B cell (primary cell): ENCODE results near the gene WDR46.

Source experiments
- EZH2 ChIP-seq: IDR thresholded peaks from 2 replicates; pipeline ENCODE4 v1.6.1; 2012; ENCODE audit warnings: borderline replicate concordance, low read depth, mild to moderate bottlenecking, moderate library complexity, low read length; ENCODE audit not compliant: insufficient read depth, poor library complexity, severe bottlenecking
- TF ChIP-seq, protein P1 (sequence below): fragments of 200-600 bp; IDR thresholded peaks from one replicate; pipeline ENCODE4 v1.8.0; 2022; ENCODE audit warnings: antibody characterized with exemption, mild to moderate bottlenecking

DNA sequence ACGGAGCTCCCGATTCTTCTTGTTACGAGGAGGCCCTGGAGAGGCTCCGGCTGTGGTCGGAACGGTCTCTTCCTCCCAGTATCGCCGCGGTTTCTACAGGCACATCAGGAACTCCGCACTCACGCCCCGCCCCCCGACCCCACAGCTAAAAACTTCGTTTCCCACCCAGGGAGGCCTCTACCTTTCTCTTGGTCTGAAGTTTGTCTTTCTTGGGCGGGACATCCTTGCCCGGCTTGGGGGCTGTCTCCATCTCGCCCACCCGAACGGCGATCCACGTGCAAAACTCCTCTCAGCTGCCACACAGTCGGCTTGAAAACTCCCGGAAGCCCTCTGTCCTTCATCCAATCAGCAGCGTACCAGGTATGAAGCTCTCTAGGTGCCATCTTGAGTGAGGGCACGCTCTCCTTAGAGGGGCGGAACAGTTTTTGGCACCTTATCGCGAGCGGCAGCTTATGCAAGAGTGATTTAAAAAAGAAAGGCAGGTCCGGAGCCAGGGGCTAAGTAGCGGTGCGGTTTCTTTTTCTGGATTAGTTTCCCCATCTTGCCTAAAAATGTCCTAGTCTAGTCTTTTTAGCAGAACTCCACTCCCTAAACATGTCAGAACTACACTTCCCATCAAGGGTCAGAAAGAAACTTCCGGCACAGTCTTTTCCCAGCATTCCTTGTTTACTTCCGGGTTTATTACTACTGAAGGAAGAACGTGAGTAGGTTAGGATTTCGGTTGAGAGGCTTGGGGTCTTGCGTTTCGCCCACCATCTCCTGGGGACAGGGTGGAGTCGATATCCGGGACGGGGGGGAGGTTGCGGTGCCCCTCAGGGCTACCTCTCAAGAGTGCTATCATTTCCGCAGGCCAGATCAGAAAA lies at the start of gene WDR46, which contains the start of gene PFDN6:
- TF ChIP-seq, protein P1, sequence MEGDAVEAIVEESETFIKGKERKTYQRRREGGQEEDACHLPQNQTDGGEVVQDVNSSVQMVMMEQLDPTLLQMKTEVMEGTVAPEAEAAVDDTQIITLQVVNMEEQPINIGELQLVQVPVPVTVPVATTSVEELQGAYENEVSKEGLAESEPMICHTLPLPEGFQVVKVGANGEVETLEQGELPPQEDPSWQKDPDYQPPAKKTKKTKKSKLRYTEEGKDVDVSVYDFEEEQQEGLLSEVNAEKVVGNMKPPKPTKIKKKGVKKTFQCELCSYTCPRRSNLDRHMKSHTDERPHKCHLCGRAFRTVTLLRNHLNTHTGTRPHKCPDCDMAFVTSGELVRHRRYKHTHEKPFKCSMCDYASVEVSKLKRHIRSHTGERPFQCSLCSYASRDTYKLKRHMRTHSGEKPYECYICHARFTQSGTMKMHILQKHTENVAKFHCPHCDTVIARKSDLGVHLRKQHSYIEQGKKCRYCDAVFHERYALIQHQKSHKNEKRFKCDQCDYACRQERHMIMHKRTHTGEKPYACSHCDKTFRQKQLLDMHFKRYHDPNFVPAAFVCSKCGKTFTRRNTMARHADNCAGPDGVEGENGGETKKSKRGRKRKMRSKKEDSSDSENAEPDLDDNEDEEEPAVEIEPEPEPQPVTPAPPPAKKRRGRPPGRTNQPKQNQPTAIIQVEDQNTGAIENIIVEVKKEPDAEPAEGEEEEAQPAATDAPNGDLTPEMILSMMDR = no peak
- TF ChIP-seq EZH2 = no peak
